WTC11 (cell line): ENCODE data around the gene ARHGAP40. TPM values are rescaled to one million over a fixed set of nuclear protein-coding genes. Genes with fewer than 3 reads are reported as not detected.

Source experiments
- ATAC-seq: fragments of 200-7000 bp; cut with Tn5 transposase; 2 replicates; pipeline ENCODE4 v1.10.0; 2021; ENCODE audit warnings: mild to moderate bottlenecking, moderate library complexity
- CTCF ChIA-PET: fragments of 300-600 bp; sonication (Branson Sonifier 250); formaldehyde crosslinking; loops from one replicate; lab custom pipeline; 2021; ENCODE audit warnings: antibody characterized with exemption; lab: Charles Lee
- POLR2A ChIA-PET: fragments of 350-600 bp; sonication (Branson Sonifier 250); formaldehyde crosslinking; loops from one replicate; lab custom pipeline; 2021; ENCODE audit warnings: antibody characterized with exemption; lab: Charles Lee
- DNase-seq: peaks from one replicate; pipeline ENCODE4 v3.0.0; 2021; ENCODE audit warnings: low spot score
- H3K27ac Mint-ChIP-seq: 2 replicates; pipeline ENCODE4 v1.8.0; 2021; ENCODE audit warnings: mixed read lengths
- H3K27me3 Mint-ChIP-seq: 2 replicates; pipeline ENCODE4 v1.8.0; 2021; ENCODE audit warnings: low read depth, mild to moderate bottlenecking, moderate library complexity, mixed read lengths
- H3K36me3 Mint-ChIP-seq: 2 replicates; pipeline ENCODE4 v1.8.0; 2021; ENCODE audit warnings: mixed read lengths
- H3K4me1 Mint-ChIP-seq: 2 replicates; pipeline ENCODE4 v1.8.0; 2022; ENCODE audit warnings: mixed read lengths
- H3K4me3 Mint-ChIP-seq: 2 replicates; pipeline ENCODE4 v1.8.0; 2021; ENCODE audit warnings: mild to moderate bottlenecking, moderate library complexity, mixed read lengths
- H3K9me3 Mint-ChIP-seq: 2 replicates; pipeline ENCODE4 v1.8.0; 2021; ENCODE audit warnings: mixed read lengths
- CBFB ChIP-seq: sonication (generic); formaldehyde crosslinking; IDR thresholded peaks from 2 replicates; pipeline ENCODE4 v1.8.1; 2022; ENCODE audit warnings: mild to moderate bottlenecking, low read depth, missing genetic modification reagents
- E2F1 ChIP-seq: sonication (generic); formaldehyde crosslinking; IDR thresholded peaks from 2 replicates; pipeline ENCODE4 v1.8.0; 2022; ENCODE audit warnings: mild to moderate bottlenecking, missing genetic modification reagents
- ESRRA ChIP-seq: sonication (generic); formaldehyde crosslinking; IDR thresholded peaks from 2 replicates; pipeline ENCODE4 v1.8.1; 2022; ENCODE audit warnings: mild to moderate bottlenecking, missing genetic modification reagents, borderline replicate concordance
- FOXP1 ChIP-seq: sonication (generic); formaldehyde crosslinking; IDR thresholded peaks from 2 replicates; pipeline ENCODE4 v1.8.0; 2022; ENCODE audit warnings: missing genetic modification reagents, mild to moderate bottlenecking, moderate library complexity, borderline replicate concordance
- FOXP4 ChIP-seq: sonication (generic); formaldehyde crosslinking; IDR thresholded peaks from 2 replicates; pipeline ENCODE4 v1.8.0; 2022; ENCODE audit warnings: mild to moderate bottlenecking, missing genetic modification reagents
- GABPB1 ChIP-seq: sonication (generic); formaldehyde crosslinking; IDR thresholded peaks from 2 replicates; pipeline ENCODE4 v1.8.1; 2023; ENCODE audit warnings: mild to moderate bottlenecking, missing genetic modification reagents
- KAT7 ChIP-seq: sonication (generic); formaldehyde crosslinking; IDR thresholded peaks from 2 replicates; pipeline ENCODE4 v1.8.1; 2023; ENCODE audit warnings: missing genetic modification reagents, mild to moderate bottlenecking, borderline replicate concordance
- MAX ChIP-seq: sonication (generic); formaldehyde crosslinking; IDR thresholded peaks from 2 replicates; pipeline ENCODE4 v1.8.0; 2022; ENCODE audit warnings: mild to moderate bottlenecking, missing genetic modification reagents
- NR2C2 ChIP-seq: sonication (generic); formaldehyde crosslinking; IDR thresholded peaks from 2 replicates; pipeline ENCODE4 v1.8.0; 2022; ENCODE audit warnings: mild to moderate bottlenecking, missing genetic modification reagents
- OVOL2 ChIP-seq: fragments of 250-450 bp; sonication (Bioruptor Pico); IDR thresholded peaks from 2 replicates; pipeline ENCODE4 v1.9.0; 2021; ENCODE audit warnings: mild to moderate bottlenecking, borderline replicate concordance
- SMAD4 ChIP-seq: sonication (generic); formaldehyde crosslinking; IDR thresholded peaks from 2 replicates; pipeline ENCODE4 v1.8.0; 2022; ENCODE audit warnings: mild to moderate bottlenecking, missing genetic modification reagents
- TEAD1 ChIP-seq: sonication (generic); formaldehyde crosslinking; IDR thresholded peaks from 2 replicates; pipeline ENCODE4 v1.8.0; 2022; ENCODE audit warnings: mild to moderate bottlenecking, missing genetic modification reagents
- ZBTB43 ChIP-seq: sonication (generic); formaldehyde crosslinking; IDR thresholded peaks from 2 replicates; pipeline ENCODE4 v1.8.1; 2023; ENCODE audit warnings: mild to moderate bottlenecking, missing genetic modification reagents
- ZNF138 ChIP-seq: sonication (generic); formaldehyde crosslinking; conservative IDR thresholded peaks from 2 replicates; pipeline ENCODE4 v1.8.1; 2022; ENCODE audit warnings: mild to moderate bottlenecking, moderate library complexity, missing genetic modification reagents
- ZNF219 ChIP-seq: sonication (generic); formaldehyde crosslinking; IDR thresholded peaks from 2 replicates; pipeline ENCODE4 v1.8.0; 2023; ENCODE audit warnings: missing genetic modification reagents, mild to moderate bottlenecking, borderline replicate concordance
- ZNF281 ChIP-seq: sonication (generic); formaldehyde crosslinking; IDR thresholded peaks from 2 replicates; pipeline ENCODE4 v1.8.0; 2023; ENCODE audit warnings: mild to moderate bottlenecking, missing genetic modification reagents
- ZSCAN18 ChIP-seq: fragments of 250-450 bp; sonication (Bioruptor Pico); IDR thresholded peaks from 2 replicates; pipeline ENCODE4 v2.1.2; 2022; ENCODE audit warnings: mild to moderate bottlenecking, moderate library complexity
- total RNA-seq: library from RNA; stranded (reverse); gene quantifications from 3 replicates; pipeline ENCODE4 v1.2.3, GENCODE V29; 2021

The ARHGAP40 gene
- total RNA-seq, 1 experiment from 2014 or later, result 0.72 TPM

- Mint-ChIP-seq H3K9me3 (peaks cover 6% of the 10 kb centered on the region), H3K27ac (no peak overlapping the region), H3K4me1 (peaks cover 17% of the 10 kb centered on the region), H3K36me3 (no peaks in the 10 kb centered on the region), H3K4me3 (no peak overlapping the region), H3K27me3 (peaks cover 22% of the 10 kb centered on the region)
- DNase-seq (no peak), ATAC-seq (no peak)
- TF ChIP-seq NR2C2 (no peak), SMAD4 (CRISPR knock-in tag) (no peak), MAX (CRISPR knock-in tag) (no peak), FOXP4 (CRISPR knock-in tag) (no peak), ZNF219 (CRISPR knock-in tag) (no peak), TEAD1 (CRISPR knock-in tag) (no peak), ZSCAN18 (CRISPR knock-in tag) (no peak), ZBTB43 (CRISPR knock-in tag) (no peak), KAT7 (CRISPR knock-in tag) (no peak), GABPB1 (no peak), ZNF138 (CRISPR knock-in tag) (no peak), CBFB (CRISPR knock-in tag) (no peak), ZNF281 (CRISPR knock-in tag) (no peak), E2F1 (CRISPR knock-in tag) (no peak)
- ChIA-PET POLR2A (no interaction called here), CTCF (interaction anchor here (6.3 kb wide), 1 partner anchor 76 kb away, joined by 188 read pairs; the partner anchor contains the start of gene SLC32A1)
Observed at GRCh38 chr20:38651562-38651961, 50.0 kb downstream of the ARHGAP40 start.

GRCh38 chr20:38652995-38653394, 51.4 kb downstream of the ARHGAP40 start:
- peaks cover 33% of the 10 kb centered on the region for H3K27me3 Mint-ChIP-seq
- no peaks in the 10 kb centered on the region for H3K36me3 Mint-ChIP-seq
- DNase-seq (no peak), ATAC-seq (no peak)
- TF ChIP-seq OVOL2 (CRISPR knock-in tag) (no peak), FOXP1 (CRISPR knock-in tag) (no peak), ESRRA (CRISPR knock-in tag) (no peak)
- ChIA-PET CTCF (no interaction called here), POLR2A (no interaction called here)
- no peak overlapping the region for H3K4me3 Mint-ChIP-seq
- H3K9me3 Mint-ChIP-seq, result peaks cover 6% of the 10 kb centered on the region
- H3K4me1 Mint-ChIP-seq, result peaks cover 13% of the 10 kb centered on the region
- H3K27ac Mint-ChIP-seq, result no peak overlapping the region
